Osteoblast (primary cell): Measurements from ENCODE around the gene BCAS3. TPM values are rescaled to one million over a fixed set of nuclear protein-coding genes. Genes with fewer than 3 reads are reported as not detected.

Experiments used
- DNase-seq: peaks from one replicate; pipeline ENCODE4 v3.0.0; 2011; ENCODE audit warnings: low spot score, mixed read lengths; ENCODE audit not compliant: insufficient read length; ENCODE audit errors: missing footprints
- H2AFZ ChIP-seq: 2 replicates; pipeline ENCODE4 v1.6.0; 2011; ENCODE audit warnings: mild to moderate bottlenecking, low read length
- H3K27ac ChIP-seq: 2 replicates; pipeline ENCODE4 v1.5.1; 2011; ENCODE audit warnings: mild to moderate bottlenecking, low read depth, low read length, moderate library complexity
- H3K27me3 ChIP-seq: 2 replicates; pipeline ENCODE4 v1.6.0; 2012; ENCODE audit warnings: mild to moderate bottlenecking, control low read depth, inconsistent platforms, low read length, moderate library complexity; ENCODE audit not compliant: insufficient read depth
- H3K36me3 ChIP-seq: 2 replicates; pipeline ENCODE4 v1.5.1; 2011; ENCODE audit warnings: mild to moderate bottlenecking, low read length, control low read depth, moderate library complexity; ENCODE audit not compliant: insufficient read depth
- H3K4me1 ChIP-seq: 2 replicates; pipeline ENCODE4 v1.5.1; 2011; ENCODE audit warnings: mild to moderate bottlenecking, low read length, control low read depth, moderate library complexity; ENCODE audit not compliant: insufficient read depth
- H3K4me2 ChIP-seq: 2 replicates; pipeline ENCODE4 v1.6.0; 2011; ENCODE audit warnings: mild to moderate bottlenecking, low read length; ENCODE audit not compliant: insufficient read depth
- H3K4me3 ChIP-seq: fragments of 200-600 bp; sonication (generic); 3 replicates; pipeline ENCODE4 v1.5.1; 2012; ENCODE audit warnings: mild to moderate bottlenecking, low read length, inconsistent platforms; ENCODE audit not compliant: insufficient read depth
- H3K79me2 ChIP-seq: 2 replicates; pipeline ENCODE4 v1.6.0; 2012; ENCODE audit warnings: mild to moderate bottlenecking, low read length, control low read depth, inconsistent platforms; ENCODE audit not compliant: insufficient read depth
- H3K9me3 ChIP-seq: 2 replicates; pipeline ENCODE4 v1.5.1; 2011; ENCODE audit warnings: low read depth, low read length, control low read depth
- H4K20me1 ChIP-seq: 2 replicates; pipeline ENCODE4 v1.6.0; 2012; ENCODE audit warnings: mild to moderate bottlenecking, low read length, control low read depth; ENCODE audit not compliant: insufficient read depth
- total RNA-seq: library from RNA; depleted of rRNA; stranded (reverse); fragments of >200 nt; gene quantifications from 2 replicates; pipeline ENCODE4 v1.2.3, GENCODE V29; 2012
- TF ChIP-seq, protein P1 (sequence below): IDR thresholded peaks from 2 replicates; pipeline ENCODE4 v1.5.1; 2011; ENCODE audit warnings: mild to moderate bottlenecking, low read depth, low read length, moderate library complexity; ENCODE audit errors: extremely low read depth

BCAS3 gene
- total RNA-seq, 1 donor: 31.5 TPM

- DNase-seq: peak; percentile 89
- Histone ChIP-seq H3K27ac (peak overlapping the region; percentile 98), H2AFZ (peak overlapping the region; percentile 52), H4K20me1 (no peaks in the 10 kb centered on the region), H3K4me2 (peak overlapping the region; percentile 54), H3K4me3 (peak overlapping the region; percentile 2), H3K27me3 (no peaks in the 10 kb centered on the region), H3K9me3 (no peaks in the 10 kb centered on the region), H3K79me2 (no peaks in the 10 kb centered on the region), H3K36me3 (no peaks in the 10 kb centered on the region), H3K4me1 (peaks cover 42% of the 10 kb centered on the region)
- TF ChIP-seq, protein P1, sequence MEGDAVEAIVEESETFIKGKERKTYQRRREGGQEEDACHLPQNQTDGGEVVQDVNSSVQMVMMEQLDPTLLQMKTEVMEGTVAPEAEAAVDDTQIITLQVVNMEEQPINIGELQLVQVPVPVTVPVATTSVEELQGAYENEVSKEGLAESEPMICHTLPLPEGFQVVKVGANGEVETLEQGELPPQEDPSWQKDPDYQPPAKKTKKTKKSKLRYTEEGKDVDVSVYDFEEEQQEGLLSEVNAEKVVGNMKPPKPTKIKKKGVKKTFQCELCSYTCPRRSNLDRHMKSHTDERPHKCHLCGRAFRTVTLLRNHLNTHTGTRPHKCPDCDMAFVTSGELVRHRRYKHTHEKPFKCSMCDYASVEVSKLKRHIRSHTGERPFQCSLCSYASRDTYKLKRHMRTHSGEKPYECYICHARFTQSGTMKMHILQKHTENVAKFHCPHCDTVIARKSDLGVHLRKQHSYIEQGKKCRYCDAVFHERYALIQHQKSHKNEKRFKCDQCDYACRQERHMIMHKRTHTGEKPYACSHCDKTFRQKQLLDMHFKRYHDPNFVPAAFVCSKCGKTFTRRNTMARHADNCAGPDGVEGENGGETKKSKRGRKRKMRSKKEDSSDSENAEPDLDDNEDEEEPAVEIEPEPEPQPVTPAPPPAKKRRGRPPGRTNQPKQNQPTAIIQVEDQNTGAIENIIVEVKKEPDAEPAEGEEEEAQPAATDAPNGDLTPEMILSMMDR: no peak
These were observed 574.6 kb downstream of the BCAS3 start for GRCh38 chr17:61251939-61252865.

- peak overlapping the region; percentile 3 for H3K27ac ChIP-seq
- DNase-seq: no peak
- H3K4me1 ChIP-seq: peaks cover 34% of the 10 kb centered on the region
These were observed 575.7 kb downstream of the BCAS3 start for GRCh38 chr17:61253362-61253761.

DNA sequence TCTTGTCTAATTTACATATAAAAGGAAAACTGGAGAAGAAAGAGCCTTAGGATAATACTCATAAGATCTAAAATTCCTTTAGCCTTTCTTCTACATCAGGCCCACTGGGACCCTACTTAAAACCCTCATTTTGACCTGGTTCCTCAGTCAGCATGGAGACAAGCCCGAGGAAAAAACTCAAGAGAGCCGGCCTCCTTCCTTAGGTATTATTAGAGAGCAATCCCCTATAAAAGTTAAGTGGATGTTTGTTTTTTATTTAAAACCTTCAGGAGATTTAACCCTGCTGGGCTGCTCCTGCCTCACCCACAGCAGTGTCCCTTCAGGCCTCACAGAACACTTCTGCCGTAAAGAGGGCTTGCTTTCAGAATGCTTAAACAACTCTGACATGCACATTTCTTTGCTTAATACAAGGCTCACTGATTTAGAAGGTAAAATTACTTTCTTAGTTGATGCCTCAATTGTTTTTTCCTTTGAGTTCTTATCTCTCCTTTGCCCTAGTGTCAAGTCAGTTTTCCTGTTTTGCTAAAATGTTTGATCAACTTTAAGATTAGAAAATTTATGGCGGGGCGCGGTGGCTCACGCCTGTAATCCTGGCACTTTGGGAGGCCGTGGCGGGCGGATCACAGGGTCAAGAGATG is 576.4 kb downstream of the BCAS3 start:
- peak; percentile 8 for DNase-seq
- Histone ChIP-seq H3K4me1 (peaks cover 30% of the 10 kb centered on the region), H3K4me3 (no peak overlapping the region), H4K20me1 (no peaks in the 10 kb centered on the region), H3K9me3 (no peaks in the 10 kb centered on the region), H3K36me3 (no peaks in the 10 kb centered on the region), H2AFZ (no peak overlapping the region), H3K4me2 (no peak overlapping the region), H3K79me2 (no peaks in the 10 kb centered on the region), H3K27ac (peak overlapping the region; percentile 3), H3K27me3 (no peaks in the 10 kb centered on the region)
- TF ChIP-seq, protein P1: no peak

More at GRCh38 chr17:61253362-61253761, 575.7 kb downstream of the BCAS3 start:
- H2AFZ ChIP-seq: no peak overlapping the region
- H3K36me3 ChIP-seq: no peaks in the 10 kb centered on the region
- H3K4me2 ChIP-seq: no peak overlapping the region
- H3K27me3 ChIP-seq: no peaks in the 10 kb centered on the region
- H3K4me3 ChIP-seq: no peak overlapping the region
- TF ChIP-seq, protein P1: no peak
- no peaks in the 10 kb centered on the region for H3K9me3 ChIP-seq
- no peaks in the 10 kb centered on the region for H3K79me2 ChIP-seq
- H4K20me1 ChIP-seq: no peaks in the 10 kb centered on the region

- Histone ChIP-seq H3K36me3 (no peaks in the 10 kb centered on the region), H3K9me3 (no peaks in the 10 kb centered on the region), H2AFZ (no peak overlapping the region), H3K4me1 (peaks cover 32% of the 10 kb centered on the region), H3K27me3 (no peaks in the 10 kb centered on the region), H3K4me3 (no peak overlapping the region), H3K79me2 (no peaks in the 10 kb centered on the region), H4K20me1 (no peaks in the 10 kb centered on the region), H3K4me2 (no peak overlapping the region), H3K27ac (peak overlapping the region; percentile 22)
- DNase-seq: peak; percentile 14
- TF ChIP-seq, protein P1: no peak
These were observed 577.3 kb downstream of the BCAS3 start for GRCh38 chr17:61254904-61255303.
